HG02759 (cell line): ENCODE results near the gene COL6A2.
"Not testable (repeated sequence)": the region's sequence is repeated elsewhere in the genome, so short reads cannot be mapped to it uniquely, and the experiment has no call there.

Source experiments
- ATAC-seq: cut with Tn5 transposase; IDR thresholded peaks from one replicate; pipeline ENCODE4 v1.9.1; 2021; ENCODE audit warnings: mild to moderate bottlenecking, moderate library complexity; ENCODE audit not compliant: unreplicated experiment

Gene COL6A2

GRCh38 chr21:46093668-46094400 is 4.1 kb upstream of the COL6A2 start:
- ATAC-seq: no peak

- no peak for ATAC-seq
These were observed 3.4 kb upstream of the COL6A2 start for GRCh38 chr21:46094401-46095082.

GRCh38 chr21:46095083-46095719 is 2.7 kb upstream of the COL6A2 start:
- ATAC-seq: no peak

GRCh38 chr21:46095814-46096595 is 1.9 kb upstream of the COL6A2 start:
- no peak for ATAC-seq

- ATAC-seq: no peak
These were observed 1.1 kb upstream of the COL6A2 start for GRCh38 chr21:46096596-46097335.

GRCh38 chr21:46098303-46099141 is 610 bp downstream of the COL6A2 start:
- ATAC-seq: no peak

- ATAC-seq: no peak
These were observed 1.6 kb downstream of the COL6A2 start for GRCh38 chr21:46099476-46099875.

GRCh38 chr21:46100020-46100419 is 2.1 kb downstream of the COL6A2 start:
- ATAC-seq: no peak

GRCh38 chr21:46100426-46100825 is 2.5 kb downstream of the COL6A2 start:
- ATAC-seq: no peak

- ATAC-seq: no peak
These were observed 3.0 kb downstream of the COL6A2 start for GRCh38 chr21:46100906-46101305.

GRCh38 chr21:46104104-46104503 is 6.2 kb downstream of the COL6A2 start:
- no peak for ATAC-seq

- ATAC-seq: not testable (repeated sequence)
These were observed 9.5 kb downstream of the COL6A2 start for GRCh38 chr21:46107376-46107775.

- no peak for ATAC-seq
These were observed 11.0 kb downstream of the COL6A2 start for GRCh38 chr21:46108827-46109312.

- ATAC-seq: no peak
These were observed 11.7 kb downstream of the COL6A2 start for GRCh38 chr21:46109313-46110221.

GRCh38 chr21:46110499-46111192 is 12.7 kb downstream of the COL6A2 start:
- ATAC-seq: no peak

- no peak for ATAC-seq
These were observed 13.3 kb downstream of the COL6A2 start for GRCh38 chr21:46111193-46111571.

- no peak for ATAC-seq
These were observed 14.2 kb downstream of the COL6A2 start for GRCh38 chr21:46111857-46112724.
